HG03520 (cell line): ENCODE data around the gene RPS25.
"Not testable (repeated sequence)": the region's sequence is repeated elsewhere in the genome, so short reads cannot be mapped to it uniquely, and the experiment has no call there.

Experiments
- ATAC-seq: cut with Tn5 transposase; IDR thresholded peaks from one replicate; pipeline ENCODE4 v1.9.1; 2021; ENCODE audit warnings: mild to moderate bottlenecking, moderate library complexity; ENCODE audit not compliant: unreplicated experiment

Gene RPS25

GRCh38 chr11:118973985-118974384 lies 44.2 kb downstream of the RPS25 start:
- no peak for ATAC-seq

- ATAC-seq: no peak
Observed at GRCh38 chr11:118971646-118972045, 46.5 kb downstream of the RPS25 start, which contains the start of gene FOXR1. FOXR1 (plus strand) TSS chr11:118971761; CDS start chr11:118971932, 171 bp downstream.

GRCh38 chr11:118969508-118969907 lies 48.6 kb downstream of the RPS25 start:
- not testable (repeated sequence) for ATAC-seq
